Fibroblast of peridontal ligament (primary cell): Measurements from ENCODE around the gene LTN1.
"Not testable (repeated sequence)": the region's sequence is repeated elsewhere in the genome, so short reads cannot be mapped to it uniquely, and the experiment has no call there.

Experiments
- DNase-seq: peaks from one replicate; pipeline ENCODE4 v3.0.0-alpha.2; 2010; ENCODE audit errors: extremely low read depth

LTN1 gene

GRCh38 chr21:28992526-28993292 lies at the start of gene LTN1:
TSS of gene LTN1 (minus strand) at chr21:28992877. CDS start at chr21:28992805, 72 bp downstream.
- DNase-seq: peak; percentile 99

GRCh38 chr21:29034678-29035077 lies 42.0 kb upstream of the LTN1 start:
- DNase-seq: no peak

GRCh38 chr21:29033871-29034270 lies 41.2 kb upstream of the LTN1 start:
- DNase-seq: no peak

GRCh38 chr21:29033301-29033700 lies 40.6 kb upstream of the LTN1 start:
- no peak for DNase-seq

GRCh38 chr21:29030909-29031308 lies 38.2 kb upstream of the LTN1 start:
- no peak for DNase-seq

GRCh38 chr21:29029524-29029923 lies 36.8 kb upstream of the LTN1 start:
- no peak for DNase-seq

GRCh38 chr21:29025328-29025713 lies 32.6 kb upstream of the LTN1 start:
- no peak for DNase-seq

- DNase-seq: peak; percentile 99
These were observed 32.0 kb upstream of the LTN1 start, which contains the start of gene USP16 for GRCh38 chr21:29024474-29025327. TSS of gene USP16 (plus strand) at chr21:29024668. CDS start at chr21:29027914, 3,246 bp downstream.

- no peak for DNase-seq
These were observed 29.5 kb upstream of the LTN1 start for GRCh38 chr21:29022166-29022565.

- DNase-seq: peak; percentile 49
These were observed 25.9 kb upstream of the LTN1 start for GRCh38 chr21:29018540-29018939.

- peak; percentile 6 for DNase-seq
These were observed 25.1 kb upstream of the LTN1 start for GRCh38 chr21:29017639-29018237.

GRCh38 chr21:29011236-29011635 lies 18.6 kb upstream of the LTN1 start:
- not testable (repeated sequence) for DNase-seq

- DNase-seq: no peak
These were observed 15.7 kb upstream of the LTN1 start for GRCh38 chr21:29008367-29008766.

- DNase-seq: no peak
These were observed 15.1 kb upstream of the LTN1 start for GRCh38 chr21:29007810-29008209.

- no peak for DNase-seq
These were observed 14.5 kb upstream of the LTN1 start for GRCh38 chr21:29007135-29007534.

GRCh38 chr21:29005696-29006095 lies 13.0 kb upstream of the LTN1 start:
- peak; percentile 24 for DNase-seq

- peak; percentile 95 for DNase-seq
These were observed 9.9 kb upstream of the LTN1 start for GRCh38 chr21:29002442-29003144.

- DNase-seq: no peak
These were observed 584 bp upstream of the LTN1 start for GRCh38 chr21:28993293-28993629.

- DNase-seq: no peak
These were observed 684 bp downstream of the LTN1 start for GRCh38 chr21:28991861-28992525.

GRCh38 chr21:28988146-28988545 lies 4.5 kb downstream of the LTN1 start:
- not testable (repeated sequence) for DNase-seq

- no peak for DNase-seq
These were observed 6.0 kb downstream of the LTN1 start for GRCh38 chr21:28986677-28987076.
